H1 (cell line): ENCODE data around the gene KIAA0319L. TPM values are rescaled to one million over a fixed set of nuclear protein-coding genes. Genes with fewer than 3 reads are reported as not detected.

ENCODE experiments used
- ASH2L ChIP-seq: fragments of 200-600, 300-600 bp; sonication (generic); IDR thresholded peaks from one replicate; pipeline ENCODE4 v1.7.1; 2017; ENCODE audit warnings: low read length
- ATF2 ChIP-seq: IDR thresholded peaks from 2 replicates; pipeline ENCODE4 v1.6.1; 2012; ENCODE audit warnings: low read length, inconsistent platforms
- CEBPB ChIP-seq: IDR thresholded peaks from 2 replicates; pipeline ENCODE4 v1.6.1; 2012; ENCODE audit warnings: low read depth, low read length
- EGR1 ChIP-seq: IDR thresholded peaks from 2 replicates; pipeline ENCODE4 v1.6.1; 2011; ENCODE audit warnings: low read depth, low read length, borderline replicate concordance
- EZH2 ChIP-seq: fragments of 200-600 bp; sonication (generic); IDR thresholded peaks from 2 replicates; pipeline ENCODE4 v1.7.1; 2012; ENCODE audit warnings: low read depth, mild to moderate bottlenecking, moderate library complexity, low read length, inconsistent platforms; ENCODE audit not compliant: severe bottlenecking
- FOSL1 ChIP-seq: IDR thresholded peaks from 2 replicates; pipeline ENCODE4 v1.6.1; 2011; ENCODE audit warnings: mild to moderate bottlenecking, low read depth, low read length, moderate library complexity; ENCODE audit not compliant: insufficient read depth
- HDAC2 ChIP-seq, 2 experiments: fragments of 300-600 bp in 1 of 2; sonication (generic) in 1 of 2; IDR thresholded peaks; 2 replicates each; pipeline ENCODE4 v1.6.1; 2011 to 2012; ENCODE audit warnings: low read depth in 2 of 2, low read length in 2 of 2, mild to moderate bottlenecking in 2 of 2, moderate library complexity in 2 of 2, borderline replicate concordance in 1 of 2, inconsistent platforms in 1 of 2
- HDAC6 ChIP-seq: IDR thresholded peaks from one replicate; pipeline ENCODE4 v1.7.1; 2012; ENCODE audit warnings: low read depth, mild to moderate bottlenecking, inconsistent platforms, low read length, moderate library complexity
- NANOG ChIP-seq: IDR thresholded peaks from 2 replicates; pipeline ENCODE4 v1.6.1; 2011; ENCODE audit warnings: low read length, low read depth, mild to moderate bottlenecking, inconsistent platforms; ENCODE audit not compliant: insufficient read depth, poor library complexity, severe bottlenecking
- PHF8 ChIP-seq: fragments of 200-600 bp; sonication (generic); conservative IDR thresholded peaks from 2 replicates; pipeline ENCODE4 v1.7.1; 2012; ENCODE audit warnings: low read depth, mild to moderate bottlenecking, inconsistent platforms, low read length, moderate library complexity
- polyA plus RNA-seq, 7 experiments: library from polyadenylated mRNA; depleted of rRNA in 3 of 7; stranded (reverse) in 5 of 7; unstranded in 2 of 7; fragments of >200 nt in 5 of 7; fragments of 200-250 nt in 2 of 7; gene quantifications; 1 replicate in 5 of 7; 2 replicates in 1 of 7; 4 replicates in 1 of 7; pipeline versions ENCODE4 v1.2.1 to v1.2.3, GENCODE V29; 2011 to 2013; ENCODE audit warnings: missing spikeins in 2 of 7, mixed read lengths in 2 of 7
- total RNA-seq: library from RNA; stranded (reverse); fragmentation: NEBNext Ultra II Directional; extraction: Animal tissue kit (Norgen Biotek cat#: 25700); gene quantifications from 2 replicates; pipeline ENCODE4 v1.2.1, GENCODE V29; 2021

The KIAA0319L gene
- total and polyA plus RNA-seq, 2 of the 8 experiments (the other 6 are each of a cell fraction or from before 2014, with no cell fraction given): 40.1 to 55.7 TPM

GRCh38 chr1:35574655-35575415, 17.6 kb upstream of the KIAA0319L start (continued):
- TF ChIP-seq ATF2 (no peak), PHF8 (no peak), FOSL1 (no peak), EZH2 (peak; percentile 75), CEBPB (no peak), ASH2L (no peak), HDAC6 (no peak), NANOG (no peak), EGR1 (no peak), HDAC2 (IDR thresholded peaks at IDR 0.05; ENCODE audit: borderline replicate concordance in 1 of 2, low read depth in 2 of 2, low read length in 2 of 2) (no peak)
